Urothelium cell line (cell line): ENCODE measurements around the gene CCNK.

Experiments
- DNase-seq: peaks from one replicate; pipeline ENCODE4 v3.0.0; 2011; ENCODE audit warnings: low spot score, mixed read lengths
- FAIRE-seq: peaks from 2 replicates; lab custom pipeline; 2011; peaks lifted over from hg19 to GRCh38; lab: Jason Lieb, UNC

Gene CCNK

DNA sequence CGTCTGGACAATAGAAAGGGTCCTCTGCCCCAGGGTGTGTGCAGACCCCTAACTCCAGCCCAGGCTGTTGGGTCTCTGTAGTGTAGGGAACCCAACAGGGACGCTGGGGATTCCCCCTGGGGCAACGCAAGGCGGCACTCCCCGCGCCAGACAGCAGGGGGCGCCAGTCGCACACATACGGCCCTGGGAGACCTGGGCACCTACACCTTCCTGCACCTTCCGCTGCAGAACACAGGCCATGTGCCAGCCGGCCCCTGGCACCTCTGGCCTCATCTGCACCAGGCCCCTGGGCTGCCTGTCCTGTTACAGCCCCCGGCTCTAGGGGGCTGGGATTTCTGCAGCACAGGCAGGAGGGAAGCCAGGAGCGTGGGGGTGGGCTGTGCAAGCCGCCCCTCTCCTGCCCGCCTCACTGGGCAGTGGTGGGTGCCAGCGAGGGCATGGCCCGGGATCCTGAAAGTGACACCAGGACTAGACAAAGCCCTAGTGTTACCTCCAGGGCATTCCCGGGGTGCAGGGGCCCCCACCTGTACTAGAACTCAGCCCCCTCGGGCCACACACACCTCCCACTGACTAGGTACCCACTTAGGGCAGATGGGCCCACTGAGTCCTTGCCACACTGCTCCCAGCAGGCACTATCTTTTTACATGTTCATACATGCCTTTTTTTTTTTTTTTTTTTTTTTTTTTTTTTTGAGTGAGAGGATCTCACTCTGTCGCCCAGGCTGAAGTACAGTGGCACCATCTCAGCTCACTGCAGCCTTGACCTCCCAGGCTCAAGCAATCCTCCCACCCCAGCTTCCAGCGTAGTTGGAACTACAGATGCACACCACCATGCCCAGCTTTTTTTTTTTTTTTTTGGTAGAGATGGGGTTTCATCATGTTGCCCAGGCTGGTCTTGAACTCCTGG lies 37.5 kb downstream of the CCNK start:
- peak; percentile 71 for DNase-seq
- no peak for FAIRE-seq

DNA sequence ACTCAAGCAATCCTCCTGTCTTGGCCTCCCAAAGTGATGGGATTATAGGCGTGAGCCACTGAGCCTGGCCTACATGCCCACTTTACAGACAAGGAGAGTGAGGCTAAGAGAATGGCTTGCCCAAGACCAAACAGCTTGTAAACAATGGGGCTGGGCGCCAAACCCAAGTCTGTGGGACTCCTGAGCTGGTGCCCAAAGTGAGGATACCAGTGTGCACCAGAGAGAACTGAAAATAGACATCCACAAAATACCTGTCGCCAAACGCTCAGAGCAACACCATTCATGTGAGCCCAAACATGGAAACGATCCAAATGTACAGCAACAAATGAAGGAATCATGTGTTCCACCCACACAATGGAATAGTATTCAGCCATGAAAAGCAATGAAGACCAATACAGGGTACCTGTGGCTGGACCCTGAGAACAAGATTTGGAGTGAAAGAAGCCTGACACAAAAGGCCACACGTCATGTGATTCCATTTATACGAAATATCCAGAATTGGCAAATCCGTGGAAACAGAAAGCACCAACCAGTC lies 38.2 kb downstream of the CCNK start:
- DNase-seq (no peak), FAIRE-seq (no peak)

DNA sequence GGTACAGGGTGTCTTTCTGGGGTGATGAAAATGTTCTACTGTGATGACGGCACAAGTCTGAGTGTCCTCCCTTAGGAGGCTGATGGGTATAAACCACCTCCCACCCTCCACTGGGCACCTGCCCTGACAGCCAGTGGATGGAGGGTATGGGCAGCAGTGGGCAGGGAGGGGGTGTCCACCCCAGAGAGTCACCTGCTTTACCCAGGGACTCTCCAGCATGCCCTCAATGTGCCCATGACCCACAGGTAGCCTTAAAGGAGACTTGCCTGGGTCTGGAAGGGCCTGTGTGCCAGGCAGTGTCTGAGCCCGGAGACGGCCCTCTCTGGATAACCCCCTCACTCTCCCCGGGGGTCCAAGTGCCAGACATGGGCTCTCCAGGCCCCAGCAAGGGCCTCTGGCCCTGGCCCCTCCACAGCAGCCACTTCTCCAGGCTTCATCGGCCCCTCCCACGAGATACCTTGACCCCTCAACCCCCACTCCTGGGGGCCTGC lies 38.8 kb downstream of the CCNK start:
- no peak for DNase-seq
- FAIRE-seq, result no peak

DNA sequence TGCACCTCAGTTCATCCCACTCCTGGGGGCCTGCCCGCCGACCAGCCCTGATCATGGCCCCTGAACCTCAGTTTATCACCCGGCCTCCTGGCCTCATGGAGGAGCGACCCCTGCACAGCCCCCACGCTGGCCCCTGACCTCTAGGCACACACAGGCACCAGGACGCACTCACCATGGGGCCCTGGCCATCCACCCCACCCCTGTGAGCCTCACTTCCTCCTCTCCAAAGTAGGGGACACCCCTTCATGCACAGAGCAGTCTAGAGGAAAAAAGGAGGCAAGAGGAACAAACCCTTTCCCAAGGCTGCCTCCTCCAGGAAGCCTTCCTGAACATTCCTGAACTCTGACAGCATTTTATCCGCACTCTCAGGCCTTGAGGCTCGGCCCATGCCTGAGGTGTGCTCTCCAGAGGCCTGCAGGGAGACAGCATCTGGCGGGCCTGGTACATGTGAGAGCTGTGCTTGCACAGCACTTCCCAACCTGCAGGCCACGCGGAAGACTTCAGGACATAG lies 39.4 kb downstream of the CCNK start:
- DNase-seq (no peak), FAIRE-seq (no peak)

DNA sequence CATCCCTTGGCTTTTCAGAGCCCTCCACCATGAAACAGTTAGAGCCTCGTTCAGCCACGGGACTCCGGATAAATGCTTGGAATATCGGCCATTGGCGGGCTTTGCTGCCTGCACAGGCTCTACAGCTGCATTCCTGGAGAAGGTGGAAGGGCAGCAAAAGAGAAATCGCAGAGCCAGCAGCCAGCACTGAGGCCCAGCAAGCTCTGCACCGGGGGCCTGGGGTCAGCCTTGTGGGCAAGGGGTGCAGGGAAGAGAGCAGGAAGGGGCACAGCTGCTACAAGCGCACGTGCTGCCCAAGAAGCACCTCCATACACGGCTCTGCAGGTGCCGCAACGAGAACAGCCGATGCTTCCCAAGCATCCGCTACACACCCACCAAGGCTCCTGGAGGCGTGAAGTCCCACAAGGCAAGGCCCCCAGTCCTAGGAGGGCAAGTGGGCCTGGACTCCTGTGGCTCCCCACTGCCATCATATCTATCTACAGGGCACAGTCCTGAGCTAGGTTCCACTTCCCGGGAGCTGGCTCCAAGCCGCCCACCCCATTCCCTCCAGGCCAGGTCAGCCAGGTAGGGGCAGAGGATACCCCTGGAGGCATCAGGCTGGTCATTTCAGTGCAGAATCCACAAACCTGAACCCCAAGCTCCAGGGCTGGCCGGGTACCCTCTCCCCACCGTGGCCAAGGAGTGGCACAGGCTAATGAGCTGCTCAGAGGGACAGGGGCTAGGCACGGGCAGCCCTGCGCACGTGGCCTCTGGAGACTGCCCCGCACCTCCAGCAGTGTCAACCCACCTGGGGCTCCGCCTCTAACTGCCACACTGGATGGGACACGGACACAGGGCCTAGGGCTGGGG lies 40.2 kb downstream of the CCNK start:
- no peak for DNase-seq
- no peak for FAIRE-seq

DNA sequence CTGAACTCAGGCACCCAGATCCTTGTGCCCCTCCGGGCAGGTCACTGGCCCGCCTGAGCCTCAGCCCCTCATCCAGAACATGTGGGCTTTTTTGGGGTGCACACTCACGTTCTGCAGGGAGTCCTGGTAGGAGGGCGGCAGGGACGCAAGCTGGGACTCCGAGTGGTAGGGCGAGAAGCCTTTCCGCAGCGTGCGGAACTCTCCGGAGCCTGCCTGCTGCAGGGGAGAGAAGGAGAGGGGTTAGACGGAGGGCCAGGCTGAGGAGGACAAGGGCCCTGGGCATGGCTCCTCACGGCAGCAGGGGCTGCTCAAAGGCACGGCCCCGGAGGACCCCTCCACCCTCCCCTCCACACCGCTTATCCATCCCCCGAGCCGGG lies 40.8 kb downstream of the CCNK start:
- no peak for DNase-seq
- no peak for FAIRE-seq

DNA sequence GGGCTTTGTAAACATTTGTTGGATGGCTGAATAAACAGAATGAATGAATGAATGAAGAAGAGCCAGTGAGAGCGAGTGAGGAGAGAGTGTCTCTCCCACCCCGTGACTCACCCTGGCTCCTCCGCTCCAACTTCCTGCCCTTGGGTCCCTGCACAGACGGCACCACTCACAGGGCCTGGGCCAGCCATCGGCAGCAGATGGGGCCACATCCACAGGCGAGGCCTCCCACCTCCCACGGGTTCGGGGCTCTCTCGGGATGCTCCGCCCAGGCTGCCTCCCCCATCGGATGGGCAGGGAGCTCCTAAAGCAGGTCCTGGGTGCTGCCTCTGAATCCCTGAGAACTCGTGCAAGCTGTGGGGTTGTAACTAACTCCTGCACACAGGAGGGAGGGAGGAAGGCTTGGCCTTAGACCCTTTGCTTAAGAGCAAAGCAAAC lies 41.3 kb downstream of the CCNK start:
- FAIRE-seq (no peak), DNase-seq (peak; percentile 60)

DNA sequence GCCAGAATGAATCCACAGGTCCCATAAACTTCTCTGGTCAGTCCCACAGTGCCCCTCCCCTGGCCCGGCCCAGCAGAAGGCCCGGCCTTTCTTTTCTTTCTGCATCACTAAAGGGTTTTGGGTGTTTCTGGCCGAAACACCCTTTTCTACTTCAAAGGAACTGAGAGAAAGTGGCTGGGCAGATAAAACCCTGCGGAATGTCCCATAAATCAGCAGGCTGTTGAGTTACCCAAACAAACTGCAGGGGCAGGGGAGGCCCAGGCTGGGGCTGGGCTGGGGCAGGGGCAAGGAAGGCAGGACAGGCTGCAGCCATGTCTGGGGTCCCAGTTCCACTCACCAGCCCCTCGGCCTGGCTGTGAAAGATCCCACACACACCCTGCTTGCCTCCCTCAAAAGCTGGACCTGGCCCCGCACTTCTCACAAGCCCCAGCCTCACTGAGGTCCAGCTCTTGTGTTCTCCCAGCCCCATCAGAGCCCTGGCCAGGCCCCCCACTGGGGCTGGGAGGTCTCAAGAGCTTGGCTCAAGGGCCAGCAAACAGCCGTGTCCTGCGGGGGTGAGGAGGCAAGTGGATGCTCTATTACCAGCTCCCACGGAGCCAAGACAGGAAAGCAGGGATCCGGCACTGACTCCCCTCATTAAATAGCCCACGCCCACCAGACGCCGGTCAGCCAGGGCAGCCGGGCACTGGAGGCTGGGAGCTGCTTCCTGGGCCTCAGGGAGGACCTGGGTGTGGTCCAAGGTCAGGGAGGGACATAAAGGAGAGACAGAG lies 41.9 kb downstream of the CCNK start:
- no peak for DNase-seq
- no peak for FAIRE-seq

DNA sequence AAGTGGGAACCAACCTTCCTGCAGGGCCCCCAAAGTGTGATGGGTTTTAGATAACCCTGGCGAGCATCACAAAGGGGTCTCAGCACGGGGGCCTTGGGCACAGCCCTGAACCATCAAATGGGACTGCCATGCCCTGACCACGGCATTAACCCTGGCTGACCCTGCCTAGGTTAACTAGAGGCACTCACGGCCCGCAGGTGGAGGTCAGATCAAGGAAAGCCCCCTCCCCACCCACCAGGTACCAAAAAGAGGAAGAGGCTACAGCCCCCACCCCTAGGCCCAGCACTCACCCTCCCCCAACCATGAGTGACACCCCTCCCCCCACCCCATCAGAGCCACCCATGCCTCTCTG lies 42.5 kb downstream of the CCNK start:
- FAIRE-seq (no peak), DNase-seq (no peak)

DNA sequence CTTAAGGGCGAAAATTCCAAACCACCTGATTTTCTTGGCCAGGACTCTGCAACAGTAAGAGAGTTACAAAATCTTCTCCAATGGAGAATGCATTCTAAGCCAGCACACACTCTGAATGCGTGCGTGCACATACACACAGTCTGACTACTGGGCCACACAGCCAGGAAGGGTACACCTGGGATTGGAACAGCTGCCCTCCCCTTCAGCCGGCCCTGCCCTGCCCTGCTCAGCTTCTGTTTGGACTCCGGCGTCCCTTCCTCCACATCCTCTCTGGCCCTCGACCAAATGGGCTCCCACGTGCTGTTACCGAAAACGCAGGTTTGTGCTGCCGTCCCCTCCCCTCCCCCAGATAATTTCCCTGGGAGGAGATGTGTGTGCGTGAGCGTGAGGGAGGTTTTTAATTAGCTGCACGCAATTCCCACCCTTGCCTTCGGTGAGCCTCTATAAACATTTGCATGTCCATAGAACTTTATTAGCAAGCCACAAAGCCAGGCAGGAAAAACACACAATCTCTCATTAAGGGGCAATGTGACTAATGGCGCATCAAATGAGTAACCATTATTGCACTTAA lies 43.0 kb downstream of the CCNK start:
- FAIRE-seq (no peak), DNase-seq (no peak)

DNA sequence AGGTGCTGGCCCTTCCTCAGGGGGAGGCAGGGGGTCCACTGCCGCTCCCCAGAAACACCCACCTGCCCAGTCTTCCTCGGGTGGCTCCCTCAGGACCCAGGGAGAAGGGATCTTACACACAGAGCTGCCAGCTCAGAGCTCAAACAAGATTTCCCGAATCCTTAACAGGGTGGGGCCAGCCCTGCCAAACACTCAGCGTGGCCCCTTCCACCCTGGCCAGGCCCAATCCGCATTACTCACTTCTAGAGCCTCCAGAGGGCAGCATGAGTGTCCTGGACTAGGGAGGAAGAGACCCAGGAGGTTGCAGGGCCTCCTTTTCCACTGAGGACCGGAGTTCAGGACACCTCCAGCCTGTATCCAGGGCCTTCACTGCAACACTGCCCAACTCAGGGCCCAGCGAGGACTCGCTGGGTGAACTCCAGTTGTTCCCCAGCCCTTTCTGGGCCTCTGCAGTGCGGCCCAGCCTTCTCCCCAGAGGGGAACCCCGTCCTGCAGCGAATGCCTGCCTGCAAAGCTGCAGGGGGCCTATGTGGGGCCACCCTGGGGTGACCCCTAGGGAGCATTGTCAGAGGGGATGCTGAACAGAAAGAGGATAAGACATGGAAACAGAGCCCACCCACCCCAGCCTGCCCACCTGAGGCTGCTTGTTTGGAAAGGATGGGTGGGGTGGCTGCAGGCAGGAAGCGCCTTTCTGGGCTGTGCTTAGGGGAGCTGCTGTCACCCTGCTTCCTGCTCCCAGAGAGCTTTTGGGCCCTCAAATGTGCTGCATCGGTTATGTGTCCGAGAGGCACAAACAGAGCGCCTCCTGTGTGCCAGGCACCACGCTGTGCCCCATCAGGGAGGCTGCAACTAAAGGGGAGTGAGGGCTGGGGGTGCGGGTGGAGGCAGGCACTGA lies 43.8 kb downstream of the CCNK start:
- DNase-seq, result no peak
- no peak for FAIRE-seq

DNA sequence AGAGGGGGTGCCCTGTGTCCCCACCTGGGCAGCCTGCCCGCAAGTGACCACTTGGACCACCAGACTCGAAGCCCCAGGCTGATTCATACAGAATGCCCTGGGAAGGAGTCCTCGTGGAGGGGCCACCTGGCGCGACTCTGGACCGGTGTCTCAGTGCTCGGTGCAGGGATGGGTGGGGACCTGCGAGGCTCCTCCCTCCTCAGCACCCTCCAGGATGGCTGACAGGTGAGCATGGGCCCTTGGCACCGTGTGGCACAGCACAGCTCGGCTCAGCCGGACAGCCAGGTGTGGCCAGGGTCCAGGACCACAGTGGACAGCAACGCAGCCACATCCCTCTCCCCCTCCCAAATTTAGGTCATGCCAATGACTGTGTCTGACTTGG lies 44.5 kb downstream of the CCNK start:
- DNase-seq, result no peak
- no peak for FAIRE-seq

DNA sequence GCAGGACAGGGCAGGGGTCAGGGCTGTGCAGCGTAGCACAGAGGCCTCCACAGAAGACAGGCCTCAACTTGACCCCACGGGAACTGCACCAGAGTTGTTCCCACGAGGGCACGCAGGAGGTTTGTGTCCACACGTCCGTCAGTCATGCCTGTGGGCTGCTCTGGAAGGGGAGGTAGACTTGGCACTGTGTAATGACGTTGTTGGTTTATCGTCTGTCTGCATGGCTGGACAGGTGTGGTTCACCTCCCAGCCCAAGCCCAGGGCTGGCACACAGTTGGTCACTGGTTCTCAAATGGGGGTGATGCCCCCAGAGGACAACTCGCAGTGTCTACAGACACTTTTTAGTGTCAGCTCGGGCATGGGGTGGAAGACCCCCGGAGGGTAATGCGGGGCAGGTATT lies 45.8 kb downstream of the CCNK start:
- no peak for DNase-seq
- no peak for FAIRE-seq

DNA sequence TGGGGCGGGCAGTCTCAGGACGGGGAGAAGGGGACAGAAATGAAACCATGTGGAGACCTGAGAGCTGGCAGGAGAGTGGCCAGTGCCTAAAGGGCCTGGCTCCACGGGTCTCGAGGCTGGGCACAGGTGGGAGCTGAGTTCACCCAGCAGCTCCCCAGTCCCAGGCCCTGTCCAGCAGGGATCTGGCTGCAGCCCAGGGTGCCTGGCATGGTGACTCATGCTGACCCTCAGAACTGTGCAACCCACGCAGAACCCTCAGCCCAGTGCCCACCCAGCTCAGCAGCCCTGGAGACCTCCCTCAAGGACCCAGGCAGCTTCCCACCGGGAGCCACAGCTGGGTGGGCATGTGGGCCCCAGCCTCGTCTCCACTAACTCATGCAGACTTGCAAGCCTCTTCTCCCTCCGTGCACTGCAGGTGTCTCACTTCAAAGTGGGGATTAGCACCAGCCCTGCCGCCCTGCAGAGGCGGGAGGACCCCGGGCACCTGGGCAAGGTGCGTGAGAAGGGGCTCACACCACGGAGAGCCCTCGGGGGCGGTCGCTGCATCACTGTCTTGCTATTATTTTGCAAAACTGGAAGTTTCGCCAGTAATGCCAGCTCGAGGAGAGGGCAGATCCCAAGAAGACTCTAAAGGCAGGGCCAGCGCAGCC lies 46.3 kb downstream of the CCNK start:
- FAIRE-seq (no peak), DNase-seq (no peak)

DNA sequence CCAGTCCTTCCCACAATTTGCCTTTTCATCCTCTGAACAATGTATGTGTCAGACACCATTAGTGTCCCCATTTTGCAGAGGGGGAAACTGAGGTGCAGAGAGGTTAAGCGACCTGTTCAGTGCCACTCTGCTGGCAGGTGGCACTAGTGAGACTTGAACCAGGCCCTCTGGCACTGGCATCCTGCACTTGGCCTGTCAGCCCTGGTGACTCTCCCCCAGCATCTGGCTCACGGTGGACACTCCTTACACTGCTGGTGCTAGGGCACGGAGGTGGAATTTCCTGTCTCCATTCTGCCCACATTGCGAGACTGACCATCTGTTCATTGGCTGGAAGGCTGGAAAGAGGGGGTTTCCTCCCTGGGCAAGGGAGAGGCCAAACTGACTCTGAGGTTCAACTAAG lies 48.7 kb downstream of the CCNK start:
- no peak for FAIRE-seq
- DNase-seq, result no peak

DNA sequence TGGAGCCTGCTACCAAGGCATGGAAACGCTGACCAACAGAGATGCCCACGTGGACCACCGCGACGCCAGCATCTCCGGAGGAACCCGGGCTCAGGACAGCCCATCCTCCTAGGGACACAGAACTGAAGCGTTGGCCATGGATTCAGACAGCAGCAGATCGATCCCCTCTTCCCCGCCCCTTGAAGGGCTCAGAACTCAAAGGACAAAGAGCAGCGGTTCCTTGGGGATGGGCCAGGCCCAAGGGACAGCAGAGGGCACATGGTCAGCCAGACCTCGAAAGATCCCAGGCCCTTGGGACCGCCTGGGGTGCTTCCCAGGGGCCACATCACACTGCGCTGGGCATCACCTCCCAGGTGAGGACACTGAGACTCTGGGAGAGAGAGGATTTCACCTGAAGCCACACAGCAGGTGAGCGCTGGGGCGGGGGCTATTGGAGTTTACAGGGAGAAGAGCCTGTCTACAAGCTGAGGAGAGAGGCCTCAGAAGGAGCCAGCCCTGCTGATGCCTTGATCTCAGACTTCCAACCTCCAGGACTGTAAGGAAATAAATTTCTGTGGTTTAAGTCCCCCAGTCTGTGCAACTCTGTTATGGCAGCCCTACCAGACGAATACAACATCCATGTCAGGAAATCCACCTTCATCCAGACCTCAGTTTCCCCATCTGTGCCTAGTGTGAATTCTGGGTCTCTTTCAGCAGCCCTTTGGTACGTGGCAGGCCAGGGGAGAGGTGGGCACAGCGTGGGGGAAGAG lies 49.4 kb downstream of the CCNK start:
- FAIRE-seq (no peak), DNase-seq (no peak)

DNA sequence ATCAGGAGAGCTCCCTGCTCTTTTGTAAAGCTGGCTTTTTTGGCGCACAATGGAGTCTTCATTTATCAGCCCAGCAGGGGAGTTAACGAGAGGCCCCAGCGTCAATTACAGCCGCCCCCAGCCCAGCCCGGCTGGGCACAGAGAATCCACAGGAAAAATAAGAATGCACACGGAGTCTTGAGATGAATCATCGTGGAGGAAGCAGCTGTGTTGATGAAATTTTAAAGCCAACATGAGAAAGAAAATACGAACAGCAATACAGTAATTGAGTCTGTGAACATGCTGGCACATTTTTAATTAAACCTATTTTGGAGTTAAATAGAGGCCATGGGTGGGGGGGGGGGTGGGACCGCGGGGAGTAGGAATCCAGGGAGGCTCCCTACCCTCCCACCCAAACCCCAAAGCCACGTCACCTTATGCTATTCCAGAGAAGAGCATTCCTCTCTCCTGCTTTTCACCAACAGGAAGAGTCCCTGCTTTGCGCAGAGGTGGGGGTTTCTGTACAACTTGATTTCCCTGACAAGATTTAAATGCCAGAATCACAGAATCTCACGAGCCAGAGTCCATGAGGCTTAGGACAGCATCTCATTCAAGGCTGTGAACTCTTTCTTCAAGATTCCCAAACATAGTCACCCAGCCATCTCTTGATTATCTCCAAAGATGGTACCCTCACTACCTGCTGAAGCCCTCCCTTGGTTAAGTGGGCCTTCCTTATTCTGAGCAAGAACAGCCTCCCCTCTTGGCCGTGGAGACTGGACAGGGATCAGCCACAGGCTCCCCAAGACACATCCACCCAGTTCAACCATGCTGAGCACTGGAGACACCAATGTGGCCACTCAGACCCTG lies 50.3 kb downstream of the CCNK start:
- DNase-seq, result no peak
- FAIRE-seq, result no peak
